ENCODE measurements around the gene ZBTB17.

DNA sequence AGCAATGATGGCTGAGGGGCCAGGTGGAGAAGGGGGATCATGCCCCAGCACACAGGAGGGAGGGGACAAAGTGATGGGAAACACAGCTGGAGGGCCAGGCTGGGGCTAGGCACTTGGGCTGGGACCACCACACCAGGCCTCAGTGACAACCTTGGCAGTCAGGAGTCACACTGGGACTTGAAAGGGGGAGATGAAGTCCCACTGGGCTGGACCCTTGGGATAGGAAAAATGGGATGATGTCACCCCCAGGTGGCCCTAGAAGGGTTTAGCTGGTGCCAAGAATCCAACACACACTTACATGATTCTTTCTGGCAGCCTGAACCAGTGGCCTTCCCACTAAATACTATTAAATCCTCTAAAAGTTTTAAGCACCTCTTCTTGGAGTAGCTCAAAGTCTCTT is 17.1 kb downstream of the ZBTB17 start:
- TF ChIP-seq, protein P1, sequence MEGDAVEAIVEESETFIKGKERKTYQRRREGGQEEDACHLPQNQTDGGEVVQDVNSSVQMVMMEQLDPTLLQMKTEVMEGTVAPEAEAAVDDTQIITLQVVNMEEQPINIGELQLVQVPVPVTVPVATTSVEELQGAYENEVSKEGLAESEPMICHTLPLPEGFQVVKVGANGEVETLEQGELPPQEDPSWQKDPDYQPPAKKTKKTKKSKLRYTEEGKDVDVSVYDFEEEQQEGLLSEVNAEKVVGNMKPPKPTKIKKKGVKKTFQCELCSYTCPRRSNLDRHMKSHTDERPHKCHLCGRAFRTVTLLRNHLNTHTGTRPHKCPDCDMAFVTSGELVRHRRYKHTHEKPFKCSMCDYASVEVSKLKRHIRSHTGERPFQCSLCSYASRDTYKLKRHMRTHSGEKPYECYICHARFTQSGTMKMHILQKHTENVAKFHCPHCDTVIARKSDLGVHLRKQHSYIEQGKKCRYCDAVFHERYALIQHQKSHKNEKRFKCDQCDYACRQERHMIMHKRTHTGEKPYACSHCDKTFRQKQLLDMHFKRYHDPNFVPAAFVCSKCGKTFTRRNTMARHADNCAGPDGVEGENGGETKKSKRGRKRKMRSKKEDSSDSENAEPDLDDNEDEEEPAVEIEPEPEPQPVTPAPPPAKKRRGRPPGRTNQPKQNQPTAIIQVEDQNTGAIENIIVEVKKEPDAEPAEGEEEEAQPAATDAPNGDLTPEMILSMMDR (conservative IDR thresholded peaks at IDR 0.05; ENCODE audit: low read depth, low read length) = no peak
- no peak for TF ChIP-seq EZH2 (IDR thresholded peaks at IDR 0.05; ENCODE audit: borderline replicate concordance, low read depth, low read length, poor library complexity, severe bottlenecking)

Measured in A673 (cell line).